ENCODE results near the gene STAT3. TPM values are rescaled to one million over a fixed set of nuclear protein-coding genes. Genes with fewer than 3 reads are reported as not detected.

The STAT3 gene
- total RNA-seq, 1 donor from 2014 or later: 116 TPM

DNA sequence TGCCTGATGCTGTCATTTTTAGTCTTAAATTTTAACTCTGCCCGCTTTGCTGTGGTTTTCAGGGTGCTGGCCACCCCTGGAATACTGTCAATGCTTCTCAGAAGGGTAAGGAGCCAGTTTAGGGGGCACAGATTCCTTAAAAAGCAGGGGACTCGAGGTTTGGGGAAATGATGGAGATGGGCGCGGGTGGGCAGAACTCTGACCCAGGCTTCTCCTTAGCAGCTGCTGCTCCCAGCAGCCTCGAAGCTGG, 76.3 kb downstream of the STAT3 start:
- no peak for DNase-seq

DNA sequence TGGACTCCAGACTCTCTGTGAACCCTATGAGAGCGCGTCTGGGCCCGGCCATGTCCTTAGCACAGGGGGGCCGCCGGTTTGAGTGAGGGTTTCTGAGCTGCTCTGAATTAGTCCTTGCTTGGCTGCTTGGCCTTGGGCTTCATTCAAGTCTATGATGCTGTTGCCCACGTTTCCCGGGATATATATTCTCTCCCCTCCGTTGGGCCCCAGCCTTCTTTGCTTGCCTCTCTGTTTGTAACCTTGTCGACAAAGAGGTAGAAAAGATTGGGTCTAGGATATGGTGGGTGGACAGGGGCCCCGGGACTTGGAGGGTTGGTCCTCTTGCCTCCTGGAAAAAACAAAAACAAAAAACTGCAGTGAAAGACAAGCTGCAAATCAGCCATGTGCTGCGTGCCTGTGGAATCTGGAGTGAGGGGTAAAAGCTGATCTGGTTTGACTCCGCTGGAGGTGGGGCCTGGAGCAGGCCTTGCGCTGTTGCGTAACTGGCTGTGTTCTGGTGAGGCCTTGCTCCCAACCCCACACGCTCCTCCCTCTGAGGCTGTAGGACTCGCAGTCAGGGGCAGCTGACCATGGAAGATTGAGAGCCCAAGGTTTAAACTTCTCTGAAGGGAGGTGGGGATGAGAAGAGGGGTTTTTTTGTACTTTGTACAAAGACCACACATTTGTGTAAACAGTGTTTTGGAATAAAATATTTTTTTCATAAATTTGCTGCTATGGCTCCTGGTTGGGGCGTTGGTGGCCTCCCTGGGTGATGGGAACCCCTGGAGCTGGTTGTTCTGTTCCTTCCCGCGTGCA, 76.8 kb downstream of the STAT3 start:
- intact Hi-C loops (cut with micrococcal nuclease): no loop called here
- H3K4me1 ChIP-seq: peaks cover 54% of the 10 kb centered on the region
- no peaks in the 10 kb centered on the region for H3K27me3 ChIP-seq (ENCODE audit: low read depth)
- peak; percentile 88 for DNase-seq
- no peaks in the 10 kb centered on the region for H3K9me3 ChIP-seq (replicated peaks)
- TF ChIP-seq, protein P1, sequence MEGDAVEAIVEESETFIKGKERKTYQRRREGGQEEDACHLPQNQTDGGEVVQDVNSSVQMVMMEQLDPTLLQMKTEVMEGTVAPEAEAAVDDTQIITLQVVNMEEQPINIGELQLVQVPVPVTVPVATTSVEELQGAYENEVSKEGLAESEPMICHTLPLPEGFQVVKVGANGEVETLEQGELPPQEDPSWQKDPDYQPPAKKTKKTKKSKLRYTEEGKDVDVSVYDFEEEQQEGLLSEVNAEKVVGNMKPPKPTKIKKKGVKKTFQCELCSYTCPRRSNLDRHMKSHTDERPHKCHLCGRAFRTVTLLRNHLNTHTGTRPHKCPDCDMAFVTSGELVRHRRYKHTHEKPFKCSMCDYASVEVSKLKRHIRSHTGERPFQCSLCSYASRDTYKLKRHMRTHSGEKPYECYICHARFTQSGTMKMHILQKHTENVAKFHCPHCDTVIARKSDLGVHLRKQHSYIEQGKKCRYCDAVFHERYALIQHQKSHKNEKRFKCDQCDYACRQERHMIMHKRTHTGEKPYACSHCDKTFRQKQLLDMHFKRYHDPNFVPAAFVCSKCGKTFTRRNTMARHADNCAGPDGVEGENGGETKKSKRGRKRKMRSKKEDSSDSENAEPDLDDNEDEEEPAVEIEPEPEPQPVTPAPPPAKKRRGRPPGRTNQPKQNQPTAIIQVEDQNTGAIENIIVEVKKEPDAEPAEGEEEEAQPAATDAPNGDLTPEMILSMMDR (IDR thresholded peaks at IDR 0.05; ENCODE audit: borderline replicate concordance): no peak
- H3K4me3 ChIP-seq: peak overlapping the region; percentile 50
- H3K27ac ChIP-seq (replicated peaks): peak overlapping the region; percentile 88
- peaks cover 69% of the 10 kb centered on the region for H3K36me3 ChIP-seq

More for the DNA sequence above, 76.3 kb downstream of the STAT3 start:
- Histone ChIP-seq H3K36me3 (peaks cover 70% of the 10 kb centered on the region), H3K9me3 (replicated peaks) (no peaks in the 10 kb centered on the region), H3K27ac (replicated peaks) (peak overlapping the region; percentile 88), H3K4me1 (peaks cover 55% of the 10 kb centered on the region), H3K27me3 (ENCODE audit: low read depth) (no peaks in the 10 kb centered on the region), H3K4me3 (peak overlapping the region; percentile 50)
- TF ChIP-seq, protein P1 (IDR thresholded peaks at IDR 0.05; ENCODE audit: borderline replicate concordance): no peak
- intact Hi-C loops (cut with micrococcal nuclease): no loop called here

DNA sequence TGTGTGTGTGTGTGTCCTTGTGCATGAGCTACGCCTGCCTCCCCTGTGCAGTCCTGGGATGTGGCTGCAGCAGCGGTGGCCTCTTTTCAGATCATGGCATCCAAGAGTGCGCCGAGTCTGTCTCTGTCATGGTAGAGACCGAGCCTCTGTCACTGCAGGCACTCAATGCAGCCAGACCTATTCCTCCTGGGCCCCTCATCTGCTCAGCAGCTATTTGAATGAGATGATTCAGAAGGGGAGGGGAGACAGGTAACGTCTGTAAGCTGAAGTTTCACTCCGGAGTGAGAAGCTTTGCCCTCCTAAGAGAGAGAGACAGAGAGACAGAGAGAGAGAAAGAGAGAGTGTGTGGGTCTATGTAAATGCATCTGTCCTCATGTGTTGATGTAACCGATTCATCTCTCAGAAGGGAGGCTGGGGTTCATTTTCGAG, 77.4 kb downstream of the STAT3 start:
- TF ChIP-seq, protein P1 (IDR thresholded peaks at IDR 0.05; ENCODE audit: borderline replicate concordance): no peak
- peaks cover 65% of the 10 kb centered on the region for H3K36me3 ChIP-seq
- intact Hi-C loops (cut with micrococcal nuclease): no loop called here
- DNase-seq: no peak
- peaks cover 54% of the 10 kb centered on the region for H3K4me1 ChIP-seq
- H3K4me3 ChIP-seq: no peak overlapping the region
- no peaks in the 10 kb centered on the region for H3K27me3 ChIP-seq (ENCODE audit: low read depth)
- peak overlapping the region; percentile 88 for H3K27ac ChIP-seq (replicated peaks)
- H3K9me3 ChIP-seq (replicated peaks): no peaks in the 10 kb centered on the region

DNA sequence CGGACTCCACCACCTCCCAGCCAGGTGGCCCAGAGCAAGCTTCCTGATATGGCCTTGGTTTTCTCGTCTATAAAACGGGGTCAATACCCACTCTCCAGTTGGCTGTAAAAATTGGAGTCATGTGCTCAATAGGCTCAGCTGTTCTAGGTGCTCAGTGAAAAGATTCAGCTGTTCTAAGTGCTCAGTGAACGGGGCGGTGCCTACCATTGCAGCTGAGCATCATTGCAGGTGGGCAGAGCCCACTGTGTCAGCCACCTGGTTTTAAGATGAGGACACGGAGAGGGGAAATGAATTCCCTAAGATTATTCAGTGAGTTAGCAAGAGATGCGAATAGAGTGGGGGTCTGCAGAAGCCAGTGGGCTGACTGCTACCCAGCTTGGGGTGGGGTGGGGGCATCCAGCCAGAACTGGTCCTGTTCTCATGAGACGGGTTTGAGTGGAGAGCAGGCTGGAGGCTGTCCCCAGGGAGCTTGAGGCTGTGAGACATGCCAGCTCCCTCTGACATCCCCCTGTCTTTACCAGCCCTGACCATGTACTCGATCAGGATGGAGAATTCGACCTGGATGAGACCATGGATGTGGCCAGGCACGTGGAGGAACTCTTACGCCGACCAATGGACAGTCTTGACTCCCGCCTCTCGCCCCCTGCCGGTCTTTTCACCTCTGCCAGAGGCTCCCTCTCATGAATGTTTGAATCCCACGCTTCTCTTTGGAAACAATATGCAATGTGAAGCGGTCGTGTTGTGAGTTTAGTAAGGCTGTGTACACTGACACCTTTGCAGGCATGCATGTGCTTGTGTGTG, 78.1 kb downstream of the STAT3 start:
- no peaks in the 10 kb centered on the region for H3K27me3 ChIP-seq (ENCODE audit: low read depth)
- no peak for DNase-seq
- H3K9me3 ChIP-seq (replicated peaks): no peaks in the 10 kb centered on the region
- H3K36me3 ChIP-seq: peaks cover 63% of the 10 kb centered on the region
- H3K4me3 ChIP-seq: no peak overlapping the region
- intact Hi-C loops (cut with micrococcal nuclease): no loop called here
- TF ChIP-seq, protein P1 (IDR thresholded peaks at IDR 0.05; ENCODE audit: borderline replicate concordance): no peak
- peak overlapping the region; percentile 88 for H3K27ac ChIP-seq (replicated peaks)
- H3K4me1 ChIP-seq: peaks cover 54% of the 10 kb centered on the region

DNA sequence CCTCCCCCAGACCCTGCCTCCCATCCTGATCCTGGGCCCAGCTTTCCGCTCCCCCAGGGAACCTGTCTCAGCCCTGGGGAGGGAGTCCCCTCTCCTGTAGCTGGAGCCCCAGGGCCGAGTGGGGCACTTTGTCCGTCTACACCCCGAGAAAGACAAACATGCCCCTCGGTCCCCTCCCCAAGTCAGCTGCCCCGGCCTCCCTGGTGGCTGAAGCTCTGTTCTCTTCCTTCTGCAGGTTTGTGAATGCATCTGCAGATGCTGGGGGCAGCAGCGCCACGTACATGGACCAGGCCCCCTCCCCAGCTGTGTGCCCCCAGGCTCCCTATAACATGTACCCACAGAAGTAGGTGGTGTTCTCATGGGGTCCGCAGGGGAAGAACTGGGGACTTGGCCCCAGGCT, 79.1 kb downstream of the STAT3 start:
- Histone ChIP-seq H3K4me1 (peaks cover 45% of the 10 kb centered on the region), H3K27me3 (ENCODE audit: low read depth) (no peaks in the 10 kb centered on the region), H3K27ac (replicated peaks) (peak overlapping the region; percentile 88), H3K36me3 (peaks cover 63% of the 10 kb centered on the region), H3K4me3 (no peak overlapping the region), H3K9me3 (replicated peaks) (no peaks in the 10 kb centered on the region)
- no peak for DNase-seq
- TF ChIP-seq, protein P1 (IDR thresholded peaks at IDR 0.05; ENCODE audit: borderline replicate concordance): no peak
- intact Hi-C loops (cut with micrococcal nuclease): no loop called here
